SK-N-SH (cell line): ENCODE results near the gene FHOD3. TPM values are rescaled to one million over a fixed set of nuclear protein-coding genes. Genes with fewer than 3 reads are reported as not detected.

Experiments
- CTCF ChIA-PET: fragments of 300-600, 350-600 bp; formaldehyde crosslinking; extraction: SDS; loops from one replicate; lab custom pipeline; 2021; lab: Yijun Ruan, JAX
- POLR2A ChIA-PET: fragments of 350-600 bp; sonication (Branson Sonifier 250); formaldehyde crosslinking; extraction: SDS; loops from one replicate; lab custom pipeline; 2020; ENCODE audit warnings: antibody characterized with exemption, inconsistent platforms; lab: Yijun Ruan, JAX
- DNase-seq: peaks from one replicate; pipeline ENCODE4 v3.0.0; 2012
- H2AFZ ChIP-seq: fragments of 200-600 bp; sonication (generic); 2 replicates; pipeline ENCODE4 v1.8.1; 2016; ENCODE audit warnings: antibody characterized with exemption, mild to moderate bottlenecking, low read depth
- H3F3A ChIP-seq: fragments of 200-600 bp; sonication (generic); replicated peaks from 2 replicates; pipeline ENCODE3; 2016; ENCODE audit warnings: antibody characterized with exemption, mild to moderate bottlenecking; ENCODE audit not compliant: insufficient read depth
- H3K27ac ChIP-seq, 2 experiments: fragments of 200-500 bp in 1 of 2; fragments of 200-600 bp in 1 of 2; sonication (Bioruptor generic) in 1 of 2; sonication (generic), shearing (Covaris generic) in 1 of 2; 2 replicates each; pipeline versions ENCODE4 v1.5.1 to v1.6.1; 2014 to 2016; ENCODE audit warnings: low read depth in 2 of 2, inconsistent platforms in 1 of 2, low read length in 1 of 2, mild to moderate bottlenecking in 1 of 2, mixed read lengths in 1 of 2
- H3K27me3 ChIP-seq: fragments of 200-600 bp; sonication (generic), shearing (Covaris generic); 2 replicates; pipeline ENCODE4 v1.6.1; 2016; ENCODE audit warnings: mixed run types; ENCODE audit not compliant: insufficient read depth
- H3K36me3 ChIP-seq, 2 experiments: fragments of 200-500 bp in 1 of 2; fragments of 200-600 bp in 1 of 2; sonication (Bioruptor generic) in 1 of 2; sonication (generic) in 1 of 2; replicated peaks in 1 of 2; 2 replicates each; pipeline versions ENCODE3 to v1.5.1; 2014 to 2016; ENCODE audit warnings: low read length in 1 of 2, mild to moderate bottlenecking in 1 of 2; ENCODE audit not compliant: insufficient read depth in 2 of 2, control insufficient read depth in 1 of 2
- H3K4me1 ChIP-seq, 2 experiments: fragments of 200-500 bp in 1 of 2; fragments of 200-600 bp in 1 of 2; sonication (Bioruptor generic) in 1 of 2; sonication (generic), shearing (Covaris generic) in 1 of 2; 2 replicates each; pipeline versions ENCODE4 v1.5.1 to v1.6.1; 2014 to 2016; ENCODE audit warnings: low read depth in 1 of 2, low read length in 1 of 2, mixed run types in 1 of 2; ENCODE audit not compliant: insufficient read depth in 2 of 2, control insufficient read depth in 1 of 2
- H3K4me2 ChIP-seq: fragments of 200-600 bp; sonication (generic), shearing (Covaris generic); 2 replicates; pipeline ENCODE4 v1.6.1; 2017; ENCODE audit warnings: mixed run types
- H3K4me3 ChIP-seq, 2 experiments: fragments of 200-500 bp in 1 of 2; fragments of 200-600 bp in 1 of 2; sonication (Bioruptor generic) in 1 of 2; sonication (generic), shearing (Covaris generic) in 1 of 2; 2 replicates each; pipeline versions ENCODE4 v1.5.1 to v1.8.1; 2014 to 2016; ENCODE audit warnings: low read depth in 2 of 2, inconsistent platforms in 1 of 2, low read length in 1 of 2, mild to moderate bottlenecking in 1 of 2, mixed read lengths in 1 of 2, moderate library complexity in 1 of 2
- H3K79me2 ChIP-seq: fragments of 200-600 bp; sonication (generic); 2 replicates; pipeline ENCODE4 v1.8.1; 2017; ENCODE audit warnings: mild to moderate bottlenecking; ENCODE audit not compliant: insufficient read depth
- H3K9ac ChIP-seq: fragments of 200-600 bp; sonication (generic); 2 replicates; pipeline ENCODE4 v1.6.1; 2017; ENCODE audit warnings: mixed run types
- H3K9me2 ChIP-seq: fragments of 200-600 bp; sonication (generic); 2 replicates; pipeline ENCODE4 v1.6.1; 2017; ENCODE audit warnings: mixed run types
- H3K9me3 ChIP-seq: fragments of 200-600 bp; sonication (generic); 2 replicates; pipeline ENCODE4 v1.6.1; 2017; ENCODE audit warnings: mixed run types, mild to moderate bottlenecking, moderate library complexity
- H4K20me1 ChIP-seq: fragments of 200-600 bp; sonication (generic); 2 replicates; pipeline ENCODE4 v1.6.1; 2017; ENCODE audit warnings: mild to moderate bottlenecking, mixed run types; ENCODE audit not compliant: insufficient read depth
- CHD2 ChIP-seq: fragments of 150-350 bp; IDR thresholded peaks from 2 replicates; pipeline ENCODE4 v1.6.1; 2018; ENCODE audit warnings: low read length; ENCODE audit not compliant: partially characterized antibody
- CTCF ChIP-seq: fragments of 200-600 bp; sonication (generic); IDR thresholded peaks from 2 replicates; pipeline ENCODE4 v1.6.1; 2017; ENCODE audit warnings: antibody characterized with exemption, mild to moderate bottlenecking, moderate library complexity
- FOSL2 ChIP-seq: IDR thresholded peaks from 2 replicates; pipeline ENCODE4 v1.4.0; 2012; ENCODE audit warnings: low read depth, mild to moderate bottlenecking, moderate library complexity, borderline replicate concordance
- GABPA ChIP-seq: IDR thresholded peaks from 2 replicates; pipeline ENCODE4 v1.4.0; 2012; ENCODE audit warnings: low read depth, mild to moderate bottlenecking
- GATA2 ChIP-seq: sonication (generic); formaldehyde crosslinking; IDR thresholded peaks from 2 replicates; pipeline ENCODE4 v1.5.0; 2020; ENCODE audit warnings: mild to moderate bottlenecking, missing genetic modification reagents
- JUND ChIP-seq: IDR thresholded peaks from 2 replicates; pipeline ENCODE4 v1.4.0; 2012
- MEF2A ChIP-seq: IDR thresholded peaks from 2 replicates; pipeline ENCODE4 v1.4.0; 2012; ENCODE audit warnings: low read depth, borderline replicate concordance
- NFIC ChIP-seq: IDR thresholded peaks from 2 replicates; pipeline ENCODE4 v1.4.0; 2012; ENCODE audit warnings: borderline replicate concordance
- NRF1 ChIP-seq: IDR thresholded peaks from 2 replicates; pipeline ENCODE4 v1.6.1; 2012; ENCODE audit warnings: low read depth, mild to moderate bottlenecking, low read length
- POLR2AphosphoS5 ChIP-seq: IDR thresholded peaks from 2 replicates; pipeline ENCODE4 v1.6.1; 2012; ENCODE audit warnings: low read depth, low read length
- RAD21 ChIP-seq: IDR thresholded peaks from 2 replicates; pipeline ENCODE4 v1.6.1; 2012; ENCODE audit warnings: mild to moderate bottlenecking, low read length
- RFX5 ChIP-seq: IDR thresholded peaks from 2 replicates; pipeline ENCODE4 v1.6.1; 2012; ENCODE audit warnings: mild to moderate bottlenecking, improper control_type of control experiment, low read length
- RXRA ChIP-seq: IDR thresholded peaks from 2 replicates; pipeline ENCODE4 v1.4.0; 2012; ENCODE audit warnings: low read depth, mild to moderate bottlenecking, borderline replicate concordance
- SIN3A ChIP-seq: IDR thresholded peaks from 2 replicates; pipeline ENCODE4 v1.6.1; 2012; ENCODE audit warnings: low read depth, mild to moderate bottlenecking, low read length, moderate library complexity, borderline replicate concordance
- TCF12 ChIP-seq: IDR thresholded peaks from 2 replicates; pipeline ENCODE4 v1.4.0; 2012
- TEAD4 ChIP-seq: IDR thresholded peaks from 2 replicates; pipeline ENCODE4 v1.4.0; 2012; ENCODE audit warnings: mild to moderate bottlenecking, borderline replicate concordance; ENCODE audit not compliant: insufficient read depth
- WGBS: methylation state at CpG from one replicate; pipeline ENCODE4 v1.1.6; 2017; ENCODE audit warnings: low lambda C conversion rate; 5-methylcytosine and 5-hydroxymethylcytosine counted together
- polyA plus RNA-seq, 3 experiments: library from polyadenylated mRNA; depleted of rRNA; stranded (reverse); fragments of >200 nt; gene quantifications; 2 replicates each; pipeline ENCODE4 v1.2.3, GENCODE V29; 2012
- TF ChIP-seq, protein P1 (sequence below): IDR thresholded peaks from 2 replicates; pipeline ENCODE4; 2012
- TF ChIP-seq, protein P2 (sequence below): IDR thresholded peaks from 2 replicates; pipeline ENCODE4 v1.4.0; 2012; ENCODE audit warnings: low read depth, borderline replicate concordance

FHOD3 gene
- polyA plus RNA-seq, 1 of the 3 experiments (the other 2 are of a cell fraction), result 10.9 TPM

DNA sequence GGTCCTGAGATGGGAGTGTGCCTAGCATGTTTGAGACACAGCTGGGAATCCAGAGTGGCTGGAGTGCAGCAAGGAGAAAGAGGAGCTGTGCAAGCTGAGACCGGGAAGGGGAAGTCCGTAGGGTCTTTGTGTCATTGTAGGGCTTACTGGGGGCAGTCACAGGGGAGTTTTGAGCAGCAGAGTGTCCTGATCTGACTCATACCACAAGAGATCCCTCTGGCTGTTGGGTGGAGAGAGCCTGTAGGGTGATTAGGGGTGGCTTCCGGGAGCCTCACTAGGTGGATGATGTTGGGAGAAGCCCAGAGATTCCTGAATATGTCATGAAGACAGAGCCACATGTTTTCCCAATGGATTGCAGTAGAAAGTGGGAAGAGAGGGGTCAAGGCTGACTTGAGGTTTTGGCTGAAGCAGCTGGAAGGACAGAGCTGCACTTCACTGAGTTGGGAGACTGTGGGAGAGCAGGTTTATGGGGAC, 30.9 kb downstream of the FHOD3 start:
- H3K4me1 ChIP-seq, result peaks cover 0 to 38% of the 10 kb centered on the region in 2 experiments; a peak in 1 of 4 replicates
- ChIA-PET POLR2A (no interaction called here), CTCF (no interaction called here)
- TF ChIP-seq TEAD4 (no peak), FOSL2 (no peak), RAD21 (no peak), CTCF (no peak), GABPA (no peak), JUND (no peak), MEF2A (no peak), POLR2AphosphoS5 (no peak), RFX5 (no peak), NFIC (no peak), NRF1 (no peak), GATA2 (no peak), RXRA (no peak), TCF12 (no peak), SIN3A (no peak), CHD2 (no peak)
- TF ChIP-seq, protein P1, sequence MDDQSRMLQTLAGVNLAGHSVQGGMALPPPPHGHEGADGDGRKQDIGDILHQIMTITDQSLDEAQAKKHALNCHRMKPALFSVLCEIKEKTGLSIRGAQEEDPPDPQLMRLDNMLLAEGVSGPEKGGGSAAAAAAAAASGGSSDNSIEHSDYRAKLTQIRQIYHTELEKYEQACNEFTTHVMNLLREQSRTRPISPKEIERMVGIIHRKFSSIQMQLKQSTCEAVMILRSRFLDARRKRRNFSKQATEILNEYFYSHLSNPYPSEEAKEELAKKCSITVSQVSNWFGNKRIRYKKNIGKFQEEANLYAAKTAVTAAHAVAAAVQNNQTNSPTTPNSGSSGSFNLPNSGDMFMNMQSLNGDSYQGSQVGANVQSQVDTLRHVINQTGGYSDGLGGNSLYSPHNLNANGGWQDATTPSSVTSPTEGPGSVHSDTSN, result no peak
- TF ChIP-seq, protein P2, sequence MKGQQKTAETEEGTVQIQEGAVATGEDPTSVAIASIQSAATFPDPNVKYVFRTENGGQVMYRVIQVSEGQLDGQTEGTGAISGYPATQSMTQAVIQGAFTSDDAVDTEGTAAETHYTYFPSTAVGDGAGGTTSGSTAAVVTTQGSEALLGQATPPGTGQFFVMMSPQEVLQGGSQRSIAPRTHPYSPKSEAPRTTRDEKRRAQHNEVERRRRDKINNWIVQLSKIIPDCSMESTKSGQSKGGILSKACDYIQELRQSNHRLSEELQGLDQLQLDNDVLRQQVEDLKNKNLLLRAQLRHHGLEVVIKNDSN, result no peak
- DNase-seq, result no peak
- H3K27me3 ChIP-seq, result no peaks in the 10 kb centered on the region
- H3F3A ChIP-seq, result no peaks in the 10 kb centered on the region
- H3K36me3 ChIP-seq, result no peaks in the 10 kb centered on the region
- H2AFZ ChIP-seq, result no peak overlapping the region
- no peaks in the 10 kb centered on the region for H3K9me3 ChIP-seq
- no peak overlapping the region for H3K4me2 ChIP-seq
- no peak overlapping the region for H3K9ac ChIP-seq
- no peaks in the 10 kb centered on the region for H4K20me1 ChIP-seq
- 89% methylated on average over 2 of the region's 3 CpGs for WGBS
- no peak overlapping the region for H3K4me3 ChIP-seq
- H3K79me2 ChIP-seq, result no peaks in the 10 kb centered on the region
- no peaks in the 10 kb centered on the region for H3K9me2 ChIP-seq
- H3K27ac ChIP-seq, result no peak overlapping the region
